ENCODE measurements around the gene TNRC6B. TPM values are rescaled to one million over a fixed set of nuclear protein-coding genes. Genes with fewer than 3 reads are reported as not detected.

TNRC6B gene
- total RNA-seq, 1 donor from 2014 or later = 26.7 TPM

GRCh38 chr22:40385036-40385782 is 207.5 kb downstream of the TNRC6B start:
- no peak for TF ChIP-seq CTCF (IDR thresholded peaks at IDR 0.05; ENCODE audit: insufficient read depth, low read length, poor library complexity, severe bottlenecking)
- DNase-seq (ENCODE audit: low read depth) = no peak
- Histone ChIP-seq H3K4me3 (ENCODE audit: low read depth, low read length) (no peak overlapping the region), H3K27me3 (ENCODE audit: control insufficient read depth, insufficient read depth, low read length) (no peaks in the 10 kb centered on the region), H3K36me3 (ENCODE audit: control insufficient read depth, insufficient read depth, low read length) (no peaks in the 10 kb centered on the region)

Other genes with a start within 250 kb of the TNRC6B start
- gene TMA7B, start 217.5 kb upstream of the TNRC6B start, total RNA-seq = not detected in 2 replicates
- 5.8 and 6.9 TPM in 2 replicates for gene FAM83F, start 183.0 kb upstream of the TNRC6B start, total RNA-seq
- gene ADSL, start 168.6 kb downstream of the TNRC6B start, total RNA-seq = 142 and 153 TPM in 2 replicates
- gene SGSM3, start 192.7 kb downstream of the TNRC6B start, total RNA-seq = 17.2 and 24.4 TPM in 2 replicates